Spleen (tissue), 11 donors: ENCODE data around the gene MAP4K3. TPM values are rescaled to one million over a fixed set of nuclear protein-coding genes. Genes with fewer than 3 reads are reported as not detected.

Experiments used
- DNase-seq: peaks from one replicate; pipeline ENCODE4 v3.0.0-alpha.2; 2020
- H3K27ac ChIP-seq, 8 donors: fragments of 200-600 bp; sonication (generic) in 7 of 8; 1 replicate in 4 of 8; 2 replicates in 4 of 8; pipeline versions ENCODE4 v1.5.0 to v1.8.0; 2016 to 2021; ENCODE audit warnings: inconsistent platforms in 4 of 8, mild to moderate bottlenecking in 4 of 8, moderate library complexity in 1 of 8
- H3K27me3 ChIP-seq, 7 donors: fragments of 200-600 bp; sonication (generic) in 6 of 7; replicated peaks in 1 of 7; 1 replicate in 4 of 7; 2 replicates in 3 of 7; pipeline versions ENCODE4 v1.5.0 to v1.8.0; 2016 to 2021; ENCODE audit warnings: inconsistent platforms in 3 of 7, mild to moderate bottlenecking in 1 of 7
- H3K36me3 ChIP-seq, 6 donors: fragments of 200-600 bp; sonication (generic) in 5 of 6; 1 replicate in 4 of 6; 2 replicates in 2 of 6; pipeline versions ENCODE4 v1.5.0 to v1.8.0; 2016 to 2021; ENCODE audit warnings: inconsistent platforms in 2 of 6
- H3K4me1 ChIP-seq, 6 donors: fragments of 200-600 bp; sonication (generic) in 5 of 6; 1 replicate in 3 of 6; 2 replicates in 3 of 6; pipeline versions ENCODE4 v1.5.0 to v1.8.0; 2016 to 2021; ENCODE audit warnings: inconsistent platforms in 3 of 6
- H3K4me3 ChIP-seq, 8 donors: fragments of 200-600 bp; sonication (generic) in 7 of 8; 1 replicate in 4 of 8; 2 replicates in 4 of 8; pipeline versions ENCODE4 v1.5.0 to v1.8.0; 2016 to 2021; ENCODE audit warnings: inconsistent platforms in 4 of 8, mild to moderate bottlenecking in 4 of 8, moderate library complexity in 2 of 8
- H3K9me3 ChIP-seq, 8 donors: fragments of 200-600 bp; sonication (generic) in 7 of 8; 1 replicate in 4 of 8; 2 replicates in 4 of 8; pipeline versions ENCODE4 v1.5.0 to v1.8.0; 2016 to 2021; ENCODE audit warnings: inconsistent platforms in 4 of 8
- POLR2A ChIP-seq, 3 donors: fragments of 450-650 bp; IDR thresholded peaks; one replicate each; pipeline ENCODE4 v1.5.1; 2017; ENCODE audit warnings: antibody characterized with exemption in 3 of 3, mild to moderate bottlenecking in 1 of 3
- POLR2AphosphoS5 ChIP-seq, 3 donors: sonication (generic); formaldehyde crosslinking; IDR thresholded peaks; one replicate each; pipeline ENCODE4 v1.5.1; 2017; ENCODE audit warnings: antibody characterized with exemption in 3 of 3
- WGBS, 5 donors: extraction: QIAGEN DNeasy Blood & Tissue Kit in 3 of 5; methylation state at CpG; one replicate each; pipeline versions ENCODE4 v1.1.5 to v1.1.7; 2013 to 2018; 5-methylcytosine and 5-hydroxymethylcytosine counted together
- intact Hi-C: fragments of 100-400 bp; cut with DNase I; formaldehyde crosslinking; loops from one replicate; pipeline ENCODE4 v1.15.0; 2023; ENCODE audit warnings: low total_unique reads
- polyA plus RNA-seq, 3 donors: library from polyadenylated mRNA; stranded (reverse); fragments of 200-250 nt; gene quantifications; one replicate each; pipeline ENCODE4 v1.2.1, GENCODE V29; 2013
- total RNA-seq, 7 donors: library from RNA; depleted of rRNA in 3 of 7; stranded (reverse); fragments of >200 nt in 3 of 7; fragmentation: NEBNext Ultra II Directional in 4 of 7; extraction: Animal tissue kit (Norgen Biotek cat#: 25700) in 4 of 7; gene quantifications; one replicate each; pipeline versions ENCODE4 v1.1.0 to v1.2.1, GENCODE V29; 2016 to 2021
- TF ChIP-seq, protein P1 (sequence below), 11 experiments: fragments of 200-600 bp in 7 of 11; fragments of 450-650 bp in 4 of 11; sonication (generic) in 4 of 11; IDR thresholded peaks in 8 of 11; conservative IDR thresholded peaks in 3 of 11; 1 replicate in 7 of 11; 2 replicates in 4 of 11; pipeline versions ENCODE4 v1.4.0 to v1.8.0; 2016 to 2021; ENCODE audit warnings: antibody characterized with exemption in 11 of 11, inconsistent platforms in 4 of 11, mild to moderate bottlenecking in 1 of 11
- donor health status: healthy with polysubstance abuse.
- donor health status: DM: no; HTN: no; CAD: no; lungs with moderate emphysema.
- donor health status: DM: no; HTN: no; CAD: no.
- donor health status: Bipolar disorder and iron deficiency.
- donor health status: healthy.
- donor health status: DM: no; HTN: no; CAD: no.
- donor health status: DM: yes; HTN: yes; CAD: no.

Gene MAP4K3
- total and polyA plus RNA-seq, 10 donors: 5.8 to 49.5 (median 32.6) TPM

DNA sequence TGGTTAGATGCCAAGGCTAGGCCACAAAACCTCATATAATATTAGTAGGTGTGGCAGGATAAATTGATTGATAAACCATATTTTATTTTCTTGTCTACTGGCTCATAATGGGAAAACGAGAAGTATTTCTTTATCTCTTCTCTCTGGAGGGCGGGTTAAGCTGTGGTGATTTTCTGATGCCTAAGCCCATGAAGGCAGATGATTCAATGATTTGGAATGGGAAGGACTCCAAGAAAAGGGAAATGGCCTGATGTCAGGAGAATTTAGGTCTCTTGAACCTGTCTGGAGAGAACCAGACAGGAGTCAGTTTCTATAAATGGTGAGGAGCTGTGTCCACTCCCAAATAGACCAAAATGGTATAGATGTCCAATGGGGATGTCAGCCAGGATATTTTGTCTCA is 18.7 kb upstream of the MAP4K3 start:
- Histone ChIP-seq H3K27ac (no peak overlapping the region), H3K4me3 (no peak overlapping the region), H3K9me3 (peaks cover 0 to 26% (median 16%) of the 10 kb centered on the region in 8 donors), H3K4me1 (no peaks in the 10 kb centered on the region), H3K36me3 (peaks cover 0 to 34% (median 0%) of the 10 kb centered on the region in 6 donors), H3K27me3 (no peaks in the 10 kb centered on the region)
- 92 to 100% (median 93%) methylated on average over 2 of the region's 2 CpGs for WGBS, 5 donors
- no peak for DNase-seq
- intact Hi-C loops: no loop called here
- TF ChIP-seq POLR2A (IDR thresholded peaks at IDR 0.05) (no peak), POLR2AphosphoS5 (IDR thresholded peaks at IDR 0.05) (no peak)
- TF ChIP-seq, protein P1, sequence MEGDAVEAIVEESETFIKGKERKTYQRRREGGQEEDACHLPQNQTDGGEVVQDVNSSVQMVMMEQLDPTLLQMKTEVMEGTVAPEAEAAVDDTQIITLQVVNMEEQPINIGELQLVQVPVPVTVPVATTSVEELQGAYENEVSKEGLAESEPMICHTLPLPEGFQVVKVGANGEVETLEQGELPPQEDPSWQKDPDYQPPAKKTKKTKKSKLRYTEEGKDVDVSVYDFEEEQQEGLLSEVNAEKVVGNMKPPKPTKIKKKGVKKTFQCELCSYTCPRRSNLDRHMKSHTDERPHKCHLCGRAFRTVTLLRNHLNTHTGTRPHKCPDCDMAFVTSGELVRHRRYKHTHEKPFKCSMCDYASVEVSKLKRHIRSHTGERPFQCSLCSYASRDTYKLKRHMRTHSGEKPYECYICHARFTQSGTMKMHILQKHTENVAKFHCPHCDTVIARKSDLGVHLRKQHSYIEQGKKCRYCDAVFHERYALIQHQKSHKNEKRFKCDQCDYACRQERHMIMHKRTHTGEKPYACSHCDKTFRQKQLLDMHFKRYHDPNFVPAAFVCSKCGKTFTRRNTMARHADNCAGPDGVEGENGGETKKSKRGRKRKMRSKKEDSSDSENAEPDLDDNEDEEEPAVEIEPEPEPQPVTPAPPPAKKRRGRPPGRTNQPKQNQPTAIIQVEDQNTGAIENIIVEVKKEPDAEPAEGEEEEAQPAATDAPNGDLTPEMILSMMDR (IDR thresholded peaks at IDR 0.05 in 8 of 11, conservative IDR thresholded peaks at IDR 0.05 in 3 of 11): no peak

- H3K27me3 ChIP-seq: no peaks in the 10 kb centered on the region
- H3K4me3 ChIP-seq: no peak overlapping the region
- DNase-seq: no peak
- WGBS, 5 donors: 95 to 99% (median 99%) methylated on average over 5 of the region's 5 CpGs
- peaks cover 0 to under 1% (median 0%) of the 10 kb centered on the region in 8 donors for H3K9me3 ChIP-seq
- no peaks in the 10 kb centered on the region for H3K4me1 ChIP-seq
- intact Hi-C loops: no loop called here
- no peak overlapping the region for H3K27ac ChIP-seq
- peaks cover 0 to 24% (median 0%) of the 10 kb centered on the region in 6 donors for H3K36me3 ChIP-seq
- TF ChIP-seq, protein P1 (IDR thresholded peaks at IDR 0.05 in 8 of 11, conservative IDR thresholded peaks at IDR 0.05 in 3 of 11): no peak
Observed at GRCh38 chr2:39452396-39452795, 15.3 kb upstream of the MAP4K3 start.

DNA sequence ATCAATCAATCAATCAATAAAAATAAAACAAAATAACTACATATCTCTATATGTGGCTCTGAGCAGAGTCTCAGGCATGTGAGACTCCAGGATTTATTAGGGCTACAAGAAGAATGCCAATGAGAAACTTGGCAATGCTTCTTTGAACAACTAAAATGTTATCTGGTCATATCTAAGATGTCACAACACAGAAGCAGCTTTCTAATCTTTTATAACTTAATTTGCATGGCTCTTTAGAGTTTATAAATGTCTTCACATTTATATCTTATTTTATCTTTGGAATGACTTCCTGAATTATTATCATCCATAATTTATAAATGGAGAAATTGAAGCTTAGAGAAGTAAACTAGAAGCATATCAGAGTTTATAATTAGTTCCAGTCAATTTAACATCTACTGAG is 14.9 kb upstream of the MAP4K3 start:
- Histone ChIP-seq H3K4me1 (no peaks in the 10 kb centered on the region), H3K4me3 (no peak overlapping the region), H3K36me3 (peaks cover 0 to 24% (median 0%) of the 10 kb centered on the region in 6 donors), H3K27me3 (no peaks in the 10 kb centered on the region), H3K9me3 (no peaks in the 10 kb centered on the region), H3K27ac (no peak overlapping the region)
- TF ChIP-seq, protein P1 (IDR thresholded peaks at IDR 0.05 in 8 of 11, conservative IDR thresholded peaks at IDR 0.05 in 3 of 11): no peak
- TF ChIP-seq POLR2A (IDR thresholded peaks at IDR 0.05) (no peak), POLR2AphosphoS5 (IDR thresholded peaks at IDR 0.05) (no peak)
- intact Hi-C loops: no loop called here
- DNase-seq: no peak

DNA sequence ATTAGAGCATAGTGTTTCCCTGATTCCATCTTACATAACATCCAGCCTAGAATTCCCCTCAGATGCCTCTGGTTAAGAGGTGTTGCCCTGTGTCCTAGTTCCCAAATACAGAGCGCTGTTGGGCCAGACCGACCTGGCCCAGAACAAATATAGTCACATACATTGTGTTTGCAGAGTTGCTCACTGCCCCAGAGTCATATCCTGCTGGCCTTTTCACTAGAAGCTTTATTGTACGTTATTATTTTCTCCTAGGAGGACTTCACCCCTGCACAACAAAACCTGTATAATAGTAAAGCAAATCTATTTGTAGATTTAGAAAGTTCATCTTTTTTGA is 11.1 kb upstream of the MAP4K3 start:
- Histone ChIP-seq H3K4me3 (no peak overlapping the region), H3K27ac (no peak overlapping the region), H3K4me1 (no peaks in the 10 kb centered on the region), H3K9me3 (peaks cover 0 to 6% (median 1%) of the 10 kb centered on the region in 8 donors), H3K27me3 (no peaks in the 10 kb centered on the region), H3K36me3 (peaks cover 0 to 6% (median 0%) of the 10 kb centered on the region in 6 donors)
- TF ChIP-seq POLR2AphosphoS5 (IDR thresholded peaks at IDR 0.05) (no peak), POLR2A (IDR thresholded peaks at IDR 0.05) (no peak)
- TF ChIP-seq, protein P1 (IDR thresholded peaks at IDR 0.05 in 8 of 11, conservative IDR thresholded peaks at IDR 0.05 in 3 of 11): no peak
- intact Hi-C loops: no loop called here
- 94 to 98% (median 96%) methylated on average over 3 of the region's 3 CpGs for WGBS, 5 donors
- DNase-seq: no peak
